Progenitor cell of endocrine pancreas (in vitro differentiated cells): ENCODE results near the gene APOO. TPM values are rescaled to one million over a fixed set of nuclear protein-coding genes. Genes with fewer than 3 reads are reported as not detected.

Experiments used
- DNase-seq: peaks from one replicate; pipeline ENCODE4 v3.0.0; 2021; ENCODE audit warnings: low spot score; ENCODE audit not compliant: unreplicated experiment
- H3K27ac Mint-ChIP-seq: 2 replicates; pipeline ENCODE4 v1.8.0; 2021; ENCODE audit warnings: mild to moderate bottlenecking, moderate library complexity, mixed read lengths
- H3K27me3 Mint-ChIP-seq: 2 replicates; pipeline ENCODE4 v1.8.0; 2021; ENCODE audit warnings: mixed read lengths
- H3K36me3 Mint-ChIP-seq: 2 replicates; pipeline ENCODE4 v1.8.0; 2022; ENCODE audit warnings: mixed read lengths; ENCODE audit not compliant: insufficient read depth
- H3K4me1 Mint-ChIP-seq: 2 replicates; pipeline ENCODE4 v1.8.0; 2021; ENCODE audit warnings: low read depth, mixed read lengths
- H3K4me3 Mint-ChIP-seq: 2 replicates; pipeline ENCODE4 v1.8.0; 2021; ENCODE audit warnings: low read depth, mild to moderate bottlenecking, moderate library complexity, mixed read lengths
- H3K9me3 Mint-ChIP-seq: 2 replicates; pipeline ENCODE4 v1.8.0; 2021; ENCODE audit warnings: low read depth, mixed read lengths
- total RNA-seq: library from RNA; stranded (reverse); gene quantifications from 2 replicates; pipeline ENCODE4 v1.2.1, GENCODE V29; 2021
- TF ChIP-seq, protein P1 (sequence below): fragments of 200-600 bp; sonication (generic); IDR thresholded peaks from one replicate; pipeline ENCODE4 v1.5.0; 2021; ENCODE audit warnings: antibody characterized with exemption, mild to moderate bottlenecking; ENCODE audit not compliant: unreplicated experiment

The APOO gene
- total RNA-seq, 1 donor from 2014 or later: 75.9 TPM

DNA sequence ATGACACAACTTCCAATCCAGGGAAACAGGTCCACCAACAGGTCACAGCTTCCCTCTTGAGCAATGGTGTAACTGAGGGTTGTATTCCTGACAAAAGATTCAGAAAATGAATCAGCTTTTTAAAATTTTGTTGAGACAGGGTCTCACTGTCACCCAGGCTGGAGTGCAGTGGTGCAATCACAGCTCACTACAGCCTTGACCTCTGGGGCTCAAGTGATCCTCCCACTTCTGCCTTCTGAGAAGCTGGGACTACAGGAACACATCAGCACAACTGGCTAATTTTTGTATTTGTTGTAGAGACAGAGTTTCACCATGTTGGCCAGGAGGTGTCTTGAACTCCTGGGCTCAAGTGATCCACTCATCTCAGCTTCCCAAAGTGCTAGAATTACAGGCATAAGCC lies 81.1 kb downstream of the APOO start:
- Mint-ChIP-seq H3K27ac (no peak overlapping the region), H3K36me3 (peaks cover 3% of the 10 kb centered on the region)

DNA sequence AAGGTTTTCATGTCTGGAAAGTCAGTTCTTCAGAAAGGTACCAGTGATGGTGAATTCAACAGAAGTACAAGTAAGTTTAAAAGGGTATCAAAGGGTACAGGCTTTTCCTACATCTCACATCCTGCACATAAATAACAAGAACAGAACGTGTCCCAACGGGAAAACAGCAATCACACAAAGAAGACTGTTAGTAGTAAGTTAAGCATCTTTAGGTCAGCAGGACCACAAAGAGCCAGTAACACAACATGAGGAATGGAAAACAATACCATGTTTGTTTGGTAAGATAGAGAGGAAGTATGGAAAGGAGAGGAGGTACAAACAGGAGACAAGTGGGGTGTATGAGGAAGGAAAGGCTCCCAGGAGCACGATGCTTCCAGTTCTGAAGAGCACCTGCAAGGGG lies 81.5 kb downstream of the APOO start:
- TF ChIP-seq, protein P1, sequence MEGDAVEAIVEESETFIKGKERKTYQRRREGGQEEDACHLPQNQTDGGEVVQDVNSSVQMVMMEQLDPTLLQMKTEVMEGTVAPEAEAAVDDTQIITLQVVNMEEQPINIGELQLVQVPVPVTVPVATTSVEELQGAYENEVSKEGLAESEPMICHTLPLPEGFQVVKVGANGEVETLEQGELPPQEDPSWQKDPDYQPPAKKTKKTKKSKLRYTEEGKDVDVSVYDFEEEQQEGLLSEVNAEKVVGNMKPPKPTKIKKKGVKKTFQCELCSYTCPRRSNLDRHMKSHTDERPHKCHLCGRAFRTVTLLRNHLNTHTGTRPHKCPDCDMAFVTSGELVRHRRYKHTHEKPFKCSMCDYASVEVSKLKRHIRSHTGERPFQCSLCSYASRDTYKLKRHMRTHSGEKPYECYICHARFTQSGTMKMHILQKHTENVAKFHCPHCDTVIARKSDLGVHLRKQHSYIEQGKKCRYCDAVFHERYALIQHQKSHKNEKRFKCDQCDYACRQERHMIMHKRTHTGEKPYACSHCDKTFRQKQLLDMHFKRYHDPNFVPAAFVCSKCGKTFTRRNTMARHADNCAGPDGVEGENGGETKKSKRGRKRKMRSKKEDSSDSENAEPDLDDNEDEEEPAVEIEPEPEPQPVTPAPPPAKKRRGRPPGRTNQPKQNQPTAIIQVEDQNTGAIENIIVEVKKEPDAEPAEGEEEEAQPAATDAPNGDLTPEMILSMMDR: no peak
- H3K36me3 Mint-ChIP-seq: peaks cover 3% of the 10 kb centered on the region
- H3K9me3 Mint-ChIP-seq: peaks cover 3% of the 10 kb centered on the region

More for the DNA sequence above, 81.1 kb downstream of the APOO start:
- Mint-ChIP-seq H3K4me1 (peaks cover 15% of the 10 kb centered on the region), H3K27me3 (no peaks in the 10 kb centered on the region), H3K9me3 (peaks cover 3% of the 10 kb centered on the region), H3K4me3 (no peak overlapping the region)
- DNase-seq: no peak
- TF ChIP-seq, protein P1: no peak

DNA sequence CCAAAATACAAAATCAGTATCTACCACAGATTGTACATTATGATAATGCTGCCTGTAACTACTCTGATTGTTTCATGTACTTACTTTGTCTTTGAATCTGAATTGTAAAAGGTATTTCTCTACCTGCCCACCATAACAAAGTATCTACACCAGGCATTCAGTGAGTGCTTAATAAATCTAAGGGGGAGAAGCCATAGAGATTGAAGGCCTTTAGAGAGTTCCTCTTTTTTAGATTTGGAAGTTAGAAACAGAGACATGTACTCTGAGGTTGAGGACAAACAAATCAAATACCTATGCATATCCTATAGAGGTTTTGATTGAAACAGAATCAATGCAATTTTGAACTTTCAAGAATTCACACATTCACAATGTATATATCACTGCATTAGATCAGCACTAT lies 82.1 kb downstream of the APOO start:
- H3K27ac Mint-ChIP-seq: no peak overlapping the region
- H3K4me3 Mint-ChIP-seq: no peak overlapping the region
- TF ChIP-seq, protein P1: no peak
- H3K4me1 Mint-ChIP-seq: peaks cover 15% of the 10 kb centered on the region
- H3K27me3 Mint-ChIP-seq: no peaks in the 10 kb centered on the region
- no peak for DNase-seq
- H3K9me3 Mint-ChIP-seq: peaks cover 3% of the 10 kb centered on the region
- H3K36me3 Mint-ChIP-seq: peaks cover 3% of the 10 kb centered on the region

More for the DNA sequence above, 81.5 kb downstream of the APOO start:
- Mint-ChIP-seq H3K27ac (no peak overlapping the region), H3K4me1 (peaks cover 15% of the 10 kb centered on the region), H3K27me3 (no peaks in the 10 kb centered on the region), H3K4me3 (no peak overlapping the region)
- no peak for DNase-seq

DNA sequence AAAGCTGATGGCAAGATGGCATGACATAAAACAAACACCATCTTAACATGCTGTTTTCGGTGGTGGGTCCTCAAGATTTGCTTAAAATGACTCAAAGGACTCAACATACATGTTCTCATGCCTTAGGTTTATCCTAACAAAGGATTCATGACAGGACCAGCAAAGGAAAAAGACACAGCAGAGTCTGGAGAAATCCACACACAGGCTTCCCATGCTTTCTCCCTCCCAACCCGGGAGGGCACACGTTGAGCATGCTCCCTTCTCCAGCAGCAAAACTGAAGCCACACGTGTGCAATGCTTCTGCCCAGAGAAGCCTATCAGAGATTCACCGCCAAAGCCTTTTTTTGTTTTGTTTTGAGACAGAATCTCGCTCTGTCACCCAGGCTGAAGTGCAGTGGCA lies 84.9 kb downstream of the APOO start:
- peaks cover 3% of the 10 kb centered on the region for H3K36me3 Mint-ChIP-seq
- peaks cover 3% of the 10 kb centered on the region for H3K9me3 Mint-ChIP-seq
- DNase-seq: no peak
- no peaks in the 10 kb centered on the region for H3K27me3 Mint-ChIP-seq
- TF ChIP-seq, protein P1: no peak
- H3K4me3 Mint-ChIP-seq: no peak overlapping the region
- H3K27ac Mint-ChIP-seq: peak overlapping the region; percentile 98
- H3K4me1 Mint-ChIP-seq: peaks cover 15% of the 10 kb centered on the region

DNA sequence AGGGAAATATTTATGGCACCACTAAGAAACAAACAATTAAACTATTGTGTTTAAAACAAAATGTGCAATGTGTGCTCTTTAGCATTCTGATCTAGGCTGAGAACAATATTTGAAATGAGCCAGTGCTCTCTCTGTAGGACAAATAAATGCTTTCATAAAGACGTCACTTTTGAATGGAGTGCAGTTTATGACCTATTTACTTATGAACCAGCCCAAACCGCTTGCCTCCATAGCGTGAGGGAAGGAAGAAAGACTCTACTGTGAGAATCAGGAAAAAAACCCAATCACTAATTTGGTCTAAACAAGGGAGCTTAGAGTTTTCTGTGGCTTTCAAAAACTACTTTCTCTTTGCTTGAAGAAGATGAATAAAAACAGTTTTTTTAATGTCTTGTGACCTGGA lies 85.3 kb downstream of the APOO start:
- peaks cover 3% of the 10 kb centered on the region for H3K9me3 Mint-ChIP-seq
- no peak for DNase-seq
- H3K4me3 Mint-ChIP-seq: no peak overlapping the region
- peaks cover 15% of the 10 kb centered on the region for H3K4me1 Mint-ChIP-seq
- peaks cover 3% of the 10 kb centered on the region for H3K36me3 Mint-ChIP-seq
- H3K27ac Mint-ChIP-seq: peak overlapping the region; percentile 98
- no peaks in the 10 kb centered on the region for H3K27me3 Mint-ChIP-seq
- TF ChIP-seq, protein P1: no peak
